Testis (tissue), 2 donors: Measurements from ENCODE around the gene MROH2A.

Source experiments
- CTCF ChIP-seq, 3 experiments: fragments of 450-650 bp in 2 of 3; fragments of 200-600 bp in 1 of 3; sonication (generic) in 1 of 3; IDR thresholded peaks; one replicate each; pipeline ENCODE4 v1.5.1; 2016 to 2019; ENCODE audit warnings: antibody characterized with exemption in 3 of 3, mild to moderate bottlenecking in 2 of 3, moderate library complexity in 1 of 3
- POLR2A ChIP-seq: fragments of 450-650 bp; IDR thresholded peaks from one replicate; pipeline ENCODE4 v1.6.1; 2017; ENCODE audit warnings: antibody characterized with exemption, mild to moderate bottlenecking, moderate library complexity

- TF ChIP-seq CTCF (IDR thresholded peaks at IDR 0.05) (no peak), POLR2A (no peak)
These were observed 33.0 kb downstream of the MROH2A start for GRCh38 chr2:233811087-233811486.
